Measurements from ENCODE around the gene CAMK2G. TPM values are rescaled to one million over a fixed set of nuclear protein-coding genes. Genes with fewer than 3 reads are reported as not detected.
"Not testable (repeated sequence)": the region's sequence is repeated elsewhere in the genome, so short reads cannot be mapped to it uniquely, and the experiment has no call there.

The CAMK2G gene
- total RNA-seq, 1 donor from 2014 or later = 48.9 TPM

- Histone ChIP-seq H3K4me3 (no peak overlapping the region), H3K9me3 (no peaks in the 10 kb centered on the region), H3K27ac (no peak overlapping the region), H3K36me3 (no peaks in the 10 kb centered on the region), H3K4me1 (peaks cover 8% of the 10 kb centered on the region), H3K27me3 (no peaks in the 10 kb centered on the region)
- TF ChIP-seq POLR2A (IDR thresholded peaks at IDR 0.05) (no peak), POLR2AphosphoS5 (IDR thresholded peaks at IDR 0.05; ENCODE audit: insufficient read depth in 1 of 2, low read depth in 1 of 2) (no peak), CTCF (IDR thresholded peaks at IDR 0.05) (no peak)
- intact Hi-C loops (cut with DNase I) = no loop called here
- DNase-seq (ENCODE audit: extremely low spot score in 2 of 2) = no peak
Observed at GRCh38 chr10:73901261-73901660, 26.9 kb upstream of the CAMK2G start.

GRCh38 chr10:73900064-73900463 is 25.7 kb upstream of the CAMK2G start:
- H3K4me3 ChIP-seq = no peak overlapping the region
- no peak for DNase-seq (ENCODE audit: extremely low spot score in 2 of 2)
- H3K27me3 ChIP-seq = no peaks in the 10 kb centered on the region
- no peaks in the 10 kb centered on the region for H3K4me1 ChIP-seq
- H3K9me3 ChIP-seq = no peaks in the 10 kb centered on the region
- no peak overlapping the region for H3K27ac ChIP-seq
- intact Hi-C loops (cut with DNase I) = no loop called here
- TF ChIP-seq POLR2A (IDR thresholded peaks at IDR 0.05) (no peak), CTCF (IDR thresholded peaks at IDR 0.05) (no peak), POLR2AphosphoS5 (IDR thresholded peaks at IDR 0.05; ENCODE audit: insufficient read depth in 1 of 2, low read depth in 1 of 2) (no peak)
- H3K36me3 ChIP-seq = no peaks in the 10 kb centered on the region

- TF ChIP-seq CTCF (IDR thresholded peaks at IDR 0.05) (no peak), POLR2AphosphoS5 (IDR thresholded peaks at IDR 0.05; ENCODE audit: insufficient read depth in 1 of 2, low read depth in 1 of 2) (no peak), POLR2A (IDR thresholded peaks at IDR 0.05) (no peak)
- Histone ChIP-seq H3K27ac (no peak overlapping the region), H3K9me3 (no peaks in the 10 kb centered on the region), H3K4me1 (peaks cover 1% of the 10 kb centered on the region), H3K27me3 (no peaks in the 10 kb centered on the region), H3K4me3 (no peak overlapping the region), H3K36me3 (no peaks in the 10 kb centered on the region)
- DNase-seq (ENCODE audit: extremely low spot score in 2 of 2) = no peak
- intact Hi-C loops (cut with DNase I) = no loop called here
Observed at GRCh38 chr10:73899423-73899822, 25.1 kb upstream of the CAMK2G start.

GRCh38 chr10:73898730-73899410 is 24.5 kb upstream of the CAMK2G start:
- Histone ChIP-seq H3K27me3 (no peaks in the 10 kb centered on the region), H3K4me3 (no peak overlapping the region), H3K27ac (no peak overlapping the region), H3K36me3 (no peaks in the 10 kb centered on the region), H3K9me3 (no peaks in the 10 kb centered on the region), H3K4me1 (peaks cover 7% of the 10 kb centered on the region)
- TF ChIP-seq POLR2A (IDR thresholded peaks at IDR 0.05) (no peak), CTCF (IDR thresholded peaks at IDR 0.05) (no peak), POLR2AphosphoS5 (IDR thresholded peaks at IDR 0.05; ENCODE audit: insufficient read depth in 1 of 2, low read depth in 1 of 2) (no peak)
- intact Hi-C loops (cut with DNase I) = no loop called here
- DNase-seq (ENCODE audit: extremely low spot score in 2 of 2) = no peak

GRCh38 chr10:73897693-73898092 is 23.3 kb upstream of the CAMK2G start:
- Histone ChIP-seq H3K4me1 (peaks cover 19% of the 10 kb centered on the region), H3K27me3 (no peaks in the 10 kb centered on the region), H3K27ac (no peak overlapping the region), H3K9me3 (no peaks in the 10 kb centered on the region), H3K4me3 (no peak overlapping the region), H3K36me3 (no peaks in the 10 kb centered on the region)
- intact Hi-C loops (cut with DNase I) = no loop called here
- TF ChIP-seq POLR2AphosphoS5 (IDR thresholded peaks at IDR 0.05; ENCODE audit: insufficient read depth in 1 of 2, low read depth in 1 of 2) (no peak), CTCF (IDR thresholded peaks at IDR 0.05) (no peak), POLR2A (IDR thresholded peaks at IDR 0.05) (no peak)
- DNase-seq (ENCODE audit: extremely low spot score in 2 of 2) = no peak

- H3K9me3 ChIP-seq; H3K4me3 ChIP-seq; H3K36me3 ChIP-seq; H3K27me3 ChIP-seq; intact Hi-C loops (cut with DNase I); DNase-seq (ENCODE audit: extremely low spot score in 2 of 2); H3K27ac ChIP-seq: not testable (repeated sequence)
- peaks cover 22% of the 10 kb centered on the region for H3K4me1 ChIP-seq
Observed at GRCh38 chr10:73895381-73895780, 21.0 kb upstream of the CAMK2G start.

Measured in vagina (tissue), 2 donors.